Memory B cell (primary cell): ENCODE measurements around the gene MISP3.

ENCODE experiments used
- ATAC-seq: fragments of 150-1000 bp; cut with Tn5 transposase; 2 replicates; pipeline ENCODE4 v1.10.0; 2021; ENCODE audit warnings: low read depth, mild to moderate bottlenecking, moderate library complexity
- DNase-seq, 2 donors: peaks; one replicate each; pipeline ENCODE4 v3.0.0; 2022; ENCODE audit warnings: low spot score in 2 of 2
- H3K27ac Mint-ChIP-seq: one replicate; pipeline ENCODE4 v1.8.0; 2022; ENCODE audit warnings: mild to moderate bottlenecking, moderate library complexity, mixed read lengths
- H3K27me3 Mint-ChIP-seq: one replicate; pipeline ENCODE4 v1.8.0; 2022; ENCODE audit warnings: mixed read lengths
- H3K36me3 Mint-ChIP-seq: one replicate; pipeline ENCODE4 v1.8.0; 2022; ENCODE audit warnings: mild to moderate bottlenecking, mixed read lengths
- H3K4me1 Mint-ChIP-seq: one replicate; pipeline ENCODE4 v1.8.0; 2022; ENCODE audit warnings: mixed read lengths
- H3K4me3 Mint-ChIP-seq: one replicate; pipeline ENCODE4 v1.8.0; 2022; ENCODE audit warnings: mild to moderate bottlenecking, moderate library complexity, mixed read lengths
- H3K9me3 Mint-ChIP-seq: one replicate; pipeline ENCODE4 v1.8.0; 2022; ENCODE audit warnings: mixed read lengths

The MISP3 gene

GRCh38 chr19:14113762-14114414 is 41.3 kb downstream of the MISP3 start:
- no peak for ATAC-seq
- Mint-ChIP-seq H3K9me3 (no peaks in the 10 kb centered on the region), H3K36me3 (no peaks in the 10 kb centered on the region), H3K27ac (no peak overlapping the region), H3K4me1 (peaks cover 29% of the 10 kb centered on the region), H3K4me3 (no peak overlapping the region), H3K27me3 (no peaks in the 10 kb centered on the region)
- DNase-seq, result peak in 1 of 2 donors; percentile 40

- no peak overlapping the region for H3K27ac Mint-ChIP-seq
- peaks cover 29% of the 10 kb centered on the region for H3K4me1 Mint-ChIP-seq
Observed at GRCh38 chr19:14114439-14114838, 41.9 kb downstream of the MISP3 start.

GRCh38 chr19:14114854-14115253 is 42.3 kb downstream of the MISP3 start:
- H3K4me1 Mint-ChIP-seq, result peaks cover 29% of the 10 kb centered on the region
- H3K36me3 Mint-ChIP-seq, result no peaks in the 10 kb centered on the region
- no peak overlapping the region for H3K27ac Mint-ChIP-seq
- H3K27me3 Mint-ChIP-seq, result no peaks in the 10 kb centered on the region
- H3K4me3 Mint-ChIP-seq, result no peak overlapping the region
- H3K9me3 Mint-ChIP-seq, result no peaks in the 10 kb centered on the region
- no peak for ATAC-seq
- peak; percentile 28 to 46 for DNase-seq

More at GRCh38 chr19:14114439-14114838, 41.9 kb downstream of the MISP3 start:
- ATAC-seq (no peak), DNase-seq (no peak)
- Mint-ChIP-seq H3K9me3 (no peaks in the 10 kb centered on the region), H3K27me3 (no peaks in the 10 kb centered on the region), H3K36me3 (no peaks in the 10 kb centered on the region), H3K4me3 (no peak overlapping the region)

- DNase-seq (no peak), ATAC-seq (no peak)
- H3K4me1 Mint-ChIP-seq, result peaks cover 27% of the 10 kb centered on the region
- no peak overlapping the region for H3K27ac Mint-ChIP-seq
- H3K27me3 Mint-ChIP-seq, result no peaks in the 10 kb centered on the region
- H3K4me3 Mint-ChIP-seq, result peak overlapping the region; percentile 95
- no peaks in the 10 kb centered on the region for H3K36me3 Mint-ChIP-seq
- no peaks in the 10 kb centered on the region for H3K9me3 Mint-ChIP-seq
Observed at GRCh38 chr19:14115756-14116155, 43.2 kb downstream of the MISP3 start.

DNA sequence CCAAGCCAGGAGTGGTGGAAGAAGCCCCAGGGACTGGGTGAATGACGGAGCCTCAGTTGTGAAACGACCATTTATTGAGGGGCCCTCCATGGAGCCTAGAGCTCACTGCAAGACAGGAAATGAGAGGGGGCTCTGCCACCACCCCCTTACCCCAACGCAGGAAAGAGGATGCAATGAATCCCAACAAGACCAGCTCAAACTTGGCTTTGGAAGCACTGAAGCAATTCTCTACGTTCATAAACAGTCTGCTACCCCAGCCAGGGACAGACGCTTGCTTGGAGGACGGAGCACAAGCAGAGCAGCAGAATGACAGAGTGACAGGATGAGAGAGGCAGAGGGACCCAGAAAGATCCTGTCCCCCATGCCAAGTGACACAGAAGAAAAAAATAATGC is 43.9 kb downstream of the MISP3 start:
- H3K27me3 Mint-ChIP-seq, result no peaks in the 10 kb centered on the region
- ATAC-seq (no peak), DNase-seq (no peak)
- peaks cover 27% of the 10 kb centered on the region for H3K4me1 Mint-ChIP-seq
- H3K9me3 Mint-ChIP-seq, result no peaks in the 10 kb centered on the region
- H3K27ac Mint-ChIP-seq, result peak overlapping the region; percentile 80
- peak overlapping the region; percentile 95 for H3K4me3 Mint-ChIP-seq
- no peaks in the 10 kb centered on the region for H3K36me3 Mint-ChIP-seq

DNA sequence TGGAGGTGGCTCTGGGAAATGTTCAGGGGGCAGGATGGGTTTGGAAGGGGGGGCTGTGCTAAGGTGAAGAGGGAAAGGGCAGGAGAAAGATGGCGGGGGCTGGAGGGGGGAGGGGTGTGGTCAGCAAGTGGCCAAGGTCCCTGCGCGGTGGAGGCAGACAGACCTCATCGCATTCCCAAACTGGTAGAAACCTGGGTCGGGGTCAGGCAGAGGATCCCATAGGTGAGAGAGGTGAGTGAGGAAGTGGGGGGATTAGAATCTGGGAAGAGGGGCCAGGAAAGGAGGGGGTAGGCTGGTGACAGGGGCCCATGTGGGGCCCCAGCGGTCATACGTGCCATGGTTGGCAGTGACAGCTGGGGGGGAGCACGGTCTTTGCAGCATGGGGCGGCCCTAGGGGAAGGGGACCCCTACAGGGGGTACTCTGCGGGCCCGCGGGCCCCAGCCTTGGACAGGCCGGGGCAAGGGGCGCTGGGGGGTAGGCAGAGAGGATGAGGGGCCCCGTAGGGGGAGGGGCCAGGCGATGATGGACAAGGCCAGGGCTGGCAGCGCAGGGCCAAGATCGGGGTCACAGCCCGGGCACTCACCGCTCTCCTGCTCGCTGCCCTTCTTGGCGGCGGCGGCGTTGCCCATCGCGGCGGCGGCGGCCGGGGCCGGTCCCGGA is 44.5 kb downstream of the MISP3 start:
- H3K27ac Mint-ChIP-seq, result peak overlapping the region; percentile 80
- H3K4me3 Mint-ChIP-seq, result peak overlapping the region; percentile 95
- DNase-seq, result peak in 1 of 2 donors; percentile 41
- no peaks in the 10 kb centered on the region for H3K9me3 Mint-ChIP-seq
- H3K4me1 Mint-ChIP-seq, result peaks cover 27% of the 10 kb centered on the region
- no peaks in the 10 kb centered on the region for H3K36me3 Mint-ChIP-seq
- no peak for ATAC-seq
- H3K27me3 Mint-ChIP-seq, result no peaks in the 10 kb centered on the region

DNA sequence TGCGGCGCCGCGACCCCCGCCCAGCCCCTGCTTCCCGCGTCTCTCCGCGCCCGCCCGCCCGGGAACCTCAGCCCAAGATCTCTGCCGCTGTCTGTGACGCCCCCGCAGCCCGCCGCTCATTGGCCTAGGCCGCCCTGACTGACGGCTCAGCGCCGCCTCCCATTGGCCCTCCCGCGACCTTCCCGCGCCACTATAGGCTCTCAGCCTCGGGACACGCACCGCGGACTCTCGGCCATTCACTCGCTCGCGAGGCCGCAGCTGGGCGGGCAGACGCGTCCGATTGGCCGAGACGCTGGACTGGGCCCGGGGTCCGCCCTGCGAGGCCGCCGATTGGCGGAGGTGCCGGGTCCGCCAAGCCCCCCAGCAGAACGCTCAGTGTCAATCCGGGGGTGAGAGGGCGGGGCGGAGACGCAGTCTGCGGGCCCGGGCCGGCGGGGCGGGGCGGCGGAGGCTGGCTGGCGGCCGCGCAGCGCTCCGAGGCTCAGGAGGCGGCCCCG is 45.1 kb downstream of the MISP3 start, which contains the start of gene PRKACA:
Gene PRKACA, minus strand, starts transcription at position 95 of the 497 bp plus-strand sequence. CDS start 215 bp downstream, outside the sequence.
- Mint-ChIP-seq H3K27me3 (no peaks in the 10 kb centered on the region), H3K27ac (peak within 1 kb of the TSS; percentile 90), H3K4me1 (peaks cover 27% of the 10 kb centered on the region), H3K4me3 (peak within 1 kb of the TSS; percentile 95), H3K36me3 (no peaks in the 10 kb centered on the region), H3K9me3 (no peaks in the 10 kb centered on the region)
- ATAC-seq (peak; percentile 92), DNase-seq (peak; percentile 92 to 96)

DNA sequence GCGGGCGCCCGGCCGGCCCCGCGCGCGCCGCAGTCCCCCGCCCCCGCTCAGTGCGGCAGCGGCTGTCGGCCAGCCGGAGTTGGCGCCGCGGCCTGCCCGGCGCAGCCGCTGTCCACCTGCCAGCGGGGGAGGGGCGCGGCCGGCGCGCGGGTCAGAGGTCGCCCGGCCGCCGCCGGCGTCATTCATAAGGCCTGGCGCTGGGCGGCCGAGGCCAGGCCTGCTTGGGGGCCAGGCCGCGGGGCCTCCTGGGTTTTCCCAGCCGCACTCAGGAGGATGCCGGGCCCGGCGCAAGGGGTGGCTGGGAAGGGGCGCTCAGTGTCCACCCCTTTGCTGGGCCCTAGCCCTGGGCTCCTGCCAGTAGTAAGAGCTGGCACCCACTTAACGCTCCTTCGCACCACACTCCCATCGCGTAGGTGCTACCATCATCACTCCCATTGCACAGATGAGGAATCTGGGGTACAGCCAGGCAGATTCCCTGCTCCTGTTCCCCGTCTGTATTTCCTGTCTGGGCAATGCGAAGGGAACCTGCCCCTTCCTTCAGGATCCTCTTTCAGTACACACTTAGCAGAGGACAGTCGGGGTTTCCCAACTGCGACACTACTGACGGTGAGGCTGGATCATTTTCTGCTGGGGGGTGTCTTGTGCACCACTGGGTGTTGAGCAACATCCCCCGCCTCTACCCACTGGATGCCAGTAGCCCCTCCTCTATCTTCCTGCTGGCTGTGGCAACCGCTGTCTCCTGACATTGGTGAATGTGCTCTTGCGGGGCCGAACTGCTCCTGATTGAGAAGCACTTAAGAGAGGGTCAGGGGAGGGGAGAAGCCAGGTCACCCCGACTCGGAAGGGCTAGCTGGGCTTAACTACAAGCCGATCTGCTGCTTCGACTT is 45.8 kb downstream of the MISP3 start:
- no peaks in the 10 kb centered on the region for H3K36me3 Mint-ChIP-seq
- DNase-seq, result peak; percentile 30 to 37
- H3K27me3 Mint-ChIP-seq, result no peaks in the 10 kb centered on the region
- no peak for ATAC-seq
- H3K9me3 Mint-ChIP-seq, result no peaks in the 10 kb centered on the region
- H3K4me3 Mint-ChIP-seq, result peak overlapping the region; percentile 95
- H3K4me1 Mint-ChIP-seq, result peaks cover 27% of the 10 kb centered on the region
- H3K27ac Mint-ChIP-seq, result peak overlapping the region; percentile 90

DNA sequence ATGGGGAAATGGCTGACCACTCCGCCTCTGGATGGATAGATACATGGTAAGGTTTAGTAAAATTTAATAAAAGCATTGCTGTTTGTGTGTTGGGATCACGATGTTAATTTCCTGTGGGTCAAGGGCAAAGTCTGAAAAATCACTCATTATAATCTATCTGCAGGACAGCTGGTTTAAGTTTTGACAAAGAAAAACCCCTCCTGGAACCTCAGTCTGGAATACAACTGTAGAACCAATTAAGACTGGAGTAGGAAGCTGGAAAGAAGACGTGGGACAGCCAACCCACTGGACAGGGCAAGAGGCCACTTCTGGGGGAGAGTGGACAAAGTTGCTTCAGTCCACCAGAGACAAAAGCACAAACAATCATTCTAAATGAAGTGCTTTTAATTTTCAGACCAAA is 46.6 kb downstream of the MISP3 start:
- DNase-seq (no peak), ATAC-seq (no peak)
- H3K36me3 Mint-ChIP-seq, result no peaks in the 10 kb centered on the region
- peaks cover 25% of the 10 kb centered on the region for H3K4me1 Mint-ChIP-seq
- H3K27me3 Mint-ChIP-seq, result no peaks in the 10 kb centered on the region
- H3K9me3 Mint-ChIP-seq, result no peaks in the 10 kb centered on the region
- H3K27ac Mint-ChIP-seq, result peak overlapping the region; percentile 90
- peak overlapping the region; percentile 95 for H3K4me3 Mint-ChIP-seq

DNA sequence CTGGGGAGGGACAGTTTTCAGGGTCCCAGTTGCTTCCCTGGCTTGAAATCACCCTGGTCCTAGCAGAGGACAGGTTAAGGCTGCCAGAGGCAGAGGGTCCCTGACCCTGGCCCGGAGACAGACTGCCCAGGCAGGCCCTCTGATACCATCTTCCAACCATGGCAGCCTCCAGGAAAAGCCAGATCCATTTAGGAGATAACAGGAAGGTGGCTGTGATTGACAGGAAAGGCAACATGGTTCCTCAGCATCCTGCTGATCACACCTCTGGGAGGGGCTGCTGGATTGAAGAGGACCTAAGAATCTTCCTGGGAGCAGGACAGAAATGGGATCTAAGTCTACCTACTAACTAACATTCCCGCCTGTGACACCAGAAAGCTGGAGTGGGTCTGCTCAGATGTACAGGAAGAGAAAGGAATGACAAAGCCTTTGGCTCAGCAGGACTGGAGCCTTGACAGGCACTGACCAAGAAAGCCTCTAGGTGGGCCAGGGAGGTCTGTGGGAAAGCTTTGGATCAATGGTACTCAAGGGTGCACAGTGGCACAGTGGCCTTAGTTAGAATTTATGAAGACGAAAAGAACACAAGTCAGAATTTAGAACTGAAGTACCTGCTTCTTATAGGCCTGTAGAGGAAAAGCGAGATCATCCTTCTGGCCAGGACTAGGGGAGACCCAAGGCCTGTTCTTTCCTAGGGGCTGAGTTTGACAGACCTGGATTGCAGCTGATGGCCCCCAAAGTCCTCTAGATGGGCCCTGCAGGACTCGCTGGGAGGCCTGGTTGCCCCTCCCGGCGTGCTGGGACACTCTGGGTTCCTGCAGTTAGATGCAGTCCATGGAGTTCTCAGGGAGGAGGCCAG is 47.3 kb downstream of the MISP3 start:
- Mint-ChIP-seq H3K27ac (peak overlapping the region; percentile 65), H3K4me1 (peaks cover 21% of the 10 kb centered on the region), H3K4me3 (no peak overlapping the region), H3K9me3 (no peaks in the 10 kb centered on the region), H3K36me3 (no peaks in the 10 kb centered on the region), H3K27me3 (no peaks in the 10 kb centered on the region)
- DNase-seq (no peak), ATAC-seq (no peak)

DNA sequence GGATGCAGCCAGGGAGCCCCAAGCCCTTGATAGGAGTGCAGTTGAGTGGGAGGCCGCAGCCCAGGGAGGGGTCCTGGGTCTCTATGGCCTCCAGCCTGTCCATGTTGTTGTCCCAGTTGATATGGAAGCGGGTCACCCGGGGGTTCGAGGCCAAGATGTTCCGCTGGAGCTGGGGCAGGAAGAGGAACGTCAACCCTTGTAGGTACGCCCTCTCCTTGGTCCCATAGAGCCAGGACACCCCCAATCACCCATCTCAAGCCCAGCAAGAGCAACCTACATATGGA is 47.9 kb downstream of the MISP3 start:
- no peak overlapping the region for H3K4me3 Mint-ChIP-seq
- H3K27ac Mint-ChIP-seq, result no peak overlapping the region
- no peaks in the 10 kb centered on the region for H3K36me3 Mint-ChIP-seq
- DNase-seq (no peak), ATAC-seq (no peak)
- H3K27me3 Mint-ChIP-seq, result no peaks in the 10 kb centered on the region
- no peaks in the 10 kb centered on the region for H3K9me3 Mint-ChIP-seq
- peaks cover 19% of the 10 kb centered on the region for H3K4me1 Mint-ChIP-seq

- DNase-seq, result no peak
- no peaks in the 10 kb centered on the region for H3K27me3 Mint-ChIP-seq
- H3K4me3 Mint-ChIP-seq, result no peak overlapping the region
- H3K27ac Mint-ChIP-seq, result no peak overlapping the region
- peaks cover 6% of the 10 kb centered on the region for H3K4me1 Mint-ChIP-seq
- H3K9me3 Mint-ChIP-seq, result no peaks in the 10 kb centered on the region
- no peaks in the 10 kb centered on the region for H3K36me3 Mint-ChIP-seq
- ATAC-seq, result no peak
Observed at GRCh38 chr19:14122924-14123323, 50.3 kb downstream of the MISP3 start.
